HEK293 (cell line): ENCODE data around the gene TRPM2.
A peak's percentile ranks its signal among the peaks of the same experiment; 100 is the strongest.

Experiments
- CTCF ChIA-PET: fragments of 350-600 bp; formaldehyde crosslinking; extraction: SDS; loops from one replicate; lab custom pipeline; 2021; ENCODE audit warnings: antibody characterized with exemption; lab: Yijun Ruan, JAX
- POLR2A ChIA-PET: fragments of 300-600 bp; formaldehyde crosslinking; extraction: SDS; loops from one replicate; lab custom pipeline; 2020; ENCODE audit warnings: antibody characterized with exemption, inconsistent platforms; lab: Yijun Ruan, JAX
- H3K27ac ChIP-seq: fragments of 200-500 bp; sonication (Bioruptor generic); 2 replicates; pipeline ENCODE4 v1.5.1; 2014; ENCODE audit warnings: low read depth, low read length, control low read depth, inconsistent platforms; ENCODE audit errors: extremely low read depth
- H3K36me3 ChIP-seq, 2 experiments: fragments of 200-500 bp in 1 of 2; sonication (Bioruptor generic) in 1 of 2; 1 replicate in 1 of 2; 2 replicates in 1 of 2; pipeline ENCODE4 v1.5.1; 2014 to 2017; ENCODE audit warnings: inconsistent platforms in 2 of 2, low read length in 2 of 2; ENCODE audit not compliant: control insufficient read depth in 2 of 2, insufficient read depth in 1 of 2
- H3K4me1 ChIP-seq: fragments of 200-500 bp; sonication (Bioruptor generic); 2 replicates; pipeline ENCODE4 v1.5.1; 2014; ENCODE audit warnings: mild to moderate bottlenecking, low read length, inconsistent platforms; ENCODE audit not compliant: control insufficient read depth, insufficient read depth
- H3K4me3 ChIP-seq: 2 replicates; pipeline ENCODE4 v1.5.1; 2011; ENCODE audit warnings: low read depth, mild to moderate bottlenecking, control low read depth, low read length, moderate library complexity
- H3K9me3 ChIP-seq: fragments of 200-500 bp; sonication (Bioruptor generic); 2 replicates; pipeline ENCODE4 v1.5.1; 2014; ENCODE audit warnings: low read depth, low read length, inconsistent platforms; ENCODE audit not compliant: control insufficient read depth, insufficient read depth
- BCL11B ChIP-seq: fragments of 450-650 bp; formaldehyde crosslinking; IDR thresholded peaks from 2 replicates; pipeline ENCODE4 v1.5.1; 2016; ENCODE audit warnings: low read depth, missing biosample characterization, missing genetic modification characterization
- GLIS2 ChIP-seq: fragments of 450-650 bp; formaldehyde crosslinking; IDR thresholded peaks from 2 replicates; pipeline ENCODE4 v1.5.1; 2016; ENCODE audit warnings: missing biosample characterization, missing genetic modification characterization
- HIC1 ChIP-seq: fragments of 450-650 bp; formaldehyde crosslinking; IDR thresholded peaks from 2 replicates; pipeline ENCODE4 v1.5.1; 2016; ENCODE audit warnings: missing biosample characterization, missing genetic modification characterization
- KLF8 ChIP-seq: fragments of 450-650 bp; formaldehyde crosslinking; IDR thresholded peaks from 2 replicates; pipeline ENCODE4 v1.5.1; 2016; ENCODE audit warnings: missing biosample characterization, missing genetic modification characterization
- KLF9 ChIP-seq: fragments of 450-650 bp; formaldehyde crosslinking; IDR thresholded peaks from 2 replicates; pipeline ENCODE4 v1.5.1; 2016; ENCODE audit warnings: missing biosample characterization, missing genetic modification characterization, low read depth
- MZF1 ChIP-seq: fragments of 450-650 bp; formaldehyde crosslinking; IDR thresholded peaks from 2 replicates; pipeline ENCODE4 v1.5.1; 2017; ENCODE audit warnings: missing biosample characterization, missing genetic modification characterization, borderline replicate concordance
- OSR2 ChIP-seq: fragments of 450-650 bp; formaldehyde crosslinking; IDR thresholded peaks from 2 replicates; pipeline ENCODE4 v1.5.1; 2016; ENCODE audit warnings: missing biosample characterization, missing genetic modification characterization
- OVOL3 ChIP-seq: fragments of 450-650 bp; formaldehyde crosslinking; IDR thresholded peaks from 2 replicates; pipeline ENCODE4 v1.5.1; 2016; ENCODE audit warnings: missing biosample characterization, missing genetic modification characterization
- SCRT2 ChIP-seq: fragments of 450-650 bp; formaldehyde crosslinking; IDR thresholded peaks from 2 replicates; pipeline ENCODE4 v1.5.1; 2016; ENCODE audit warnings: missing biosample characterization, missing genetic modification characterization
- ZBTB10 ChIP-seq: fragments of 450-650 bp; formaldehyde crosslinking; IDR thresholded peaks from 2 replicates; pipeline ENCODE4 v1.5.1; 2016; ENCODE audit warnings: missing biosample characterization, missing genetic modification characterization
- ZIC2 ChIP-seq: fragments of 450-650 bp; formaldehyde crosslinking; IDR thresholded peaks from 2 replicates; pipeline ENCODE4 v1.5.1; 2016; ENCODE audit warnings: missing biosample characterization, missing genetic modification characterization
- ZNF114 ChIP-seq: fragments of 450-650 bp; formaldehyde crosslinking; IDR thresholded peaks from 2 replicates; pipeline ENCODE4 v1.5.0; 2017; ENCODE audit warnings: missing biosample characterization, missing genetic modification characterization
- ZNF121 ChIP-seq: fragments of 450-650 bp; formaldehyde crosslinking; IDR thresholded peaks from 2 replicates; pipeline ENCODE4 v1.5.1; 2016; ENCODE audit warnings: missing biosample characterization, missing genetic modification characterization
- ZNF155 ChIP-seq: fragments of 450-650 bp; formaldehyde crosslinking; IDR thresholded peaks from 2 replicates; pipeline ENCODE4 v1.5.1; 2016; ENCODE audit warnings: missing biosample characterization, missing genetic modification characterization
- ZNF202 ChIP-seq: fragments of 450-650 bp; formaldehyde crosslinking; IDR thresholded peaks from 2 replicates; pipeline ENCODE4 v1.5.1; 2016; ENCODE audit warnings: missing biosample characterization, missing genetic modification characterization, borderline replicate concordance
- ZNF280C ChIP-seq: fragments of 450-650 bp; formaldehyde crosslinking; IDR thresholded peaks from 2 replicates; pipeline ENCODE4 v1.5.1; 2016; ENCODE audit warnings: missing biosample characterization, missing genetic modification characterization
- ZNF292 ChIP-seq: fragments of 450-650 bp; formaldehyde crosslinking; IDR thresholded peaks from 2 replicates; pipeline ENCODE4 v1.5.1; 2016; ENCODE audit warnings: low read depth, missing biosample characterization, missing genetic modification characterization, borderline replicate concordance
- ZNF423 ChIP-seq: fragments of 450-650 bp; formaldehyde crosslinking; IDR thresholded peaks from 2 replicates; pipeline ENCODE4 v1.5.1; 2016; ENCODE audit warnings: missing biosample characterization, missing genetic modification characterization
- ZNF48 ChIP-seq: fragments of 450-650 bp; formaldehyde crosslinking; IDR thresholded peaks from 2 replicates; pipeline ENCODE4 v1.5.1; 2016; ENCODE audit warnings: missing biosample characterization, missing genetic modification characterization
- ZNF501 ChIP-seq: fragments of 450-650 bp; formaldehyde crosslinking; IDR thresholded peaks from 2 replicates; pipeline ENCODE4 v1.5.1; 2016; ENCODE audit warnings: missing biosample characterization, missing genetic modification characterization
- ZNF548 ChIP-seq: fragments of 450-650 bp; formaldehyde crosslinking; IDR thresholded peaks from 2 replicates; pipeline ENCODE4 v1.5.1; 2016; ENCODE audit warnings: missing biosample characterization, missing genetic modification characterization
- ZNF555 ChIP-seq: fragments of 450-650 bp; formaldehyde crosslinking; conservative IDR thresholded peaks from 2 replicates; pipeline ENCODE4 v1.5.1; 2017; ENCODE audit warnings: missing biosample characterization, mild to moderate bottlenecking, missing genetic modification characterization, inconsistent platforms
- ZNF558 ChIP-seq: fragments of 450-650 bp; formaldehyde crosslinking; IDR thresholded peaks from 2 replicates; pipeline ENCODE4 v1.5.1; 2016; ENCODE audit warnings: missing biosample characterization, missing genetic modification characterization
- ZNF596 ChIP-seq: fragments of 450-650 bp; IDR thresholded peaks from 2 replicates; pipeline ENCODE4 v1.5.0; 2018; ENCODE audit warnings: missing biosample characterization, mild to moderate bottlenecking, missing genetic modification characterization, moderate library complexity
- ZNF610 ChIP-seq: fragments of 450-650 bp; formaldehyde crosslinking; IDR thresholded peaks from 2 replicates; pipeline ENCODE4 v1.5.1; 2016; ENCODE audit warnings: missing biosample characterization, missing genetic modification characterization, borderline replicate concordance
- ZNF692 ChIP-seq: fragments of 450-650 bp; formaldehyde crosslinking; IDR thresholded peaks from 2 replicates; pipeline ENCODE4 v1.5.1; 2016; ENCODE audit warnings: missing biosample characterization, missing genetic modification characterization

TRPM2 gene

GRCh38 chr21:44436111-44436611 is 82.7 kb downstream of the TRPM2 start:
- CTCF ChIA-PET = no interaction called here

GRCh38 chr21:44436958-44437357 is 83.5 kb downstream of the TRPM2 start:
- Histone ChIP-seq H3K4me3 (no peak overlapping the region), H3K4me1 (no peaks in the 10 kb centered on the region), H3K9me3 (no peaks in the 10 kb centered on the region), H3K27ac (no peak overlapping the region), H3K36me3 (no peaks in the 10 kb centered on the region)
- no peak for TF ChIP-seq ZNF596
- no peak for TF ChIP-seq ZIC2
- TF ChIP-seq ZNF558 = no peak
- TF ChIP-seq OVOL3 = no peak
- TF ChIP-seq ZNF610 (tag by site-specific recombination) = no peak
- no peak for TF ChIP-seq OSR2
- TF ChIP-seq ZNF48 (tag by site-specific recombination) = no peak
- ChIA-PET POLR2A (no interaction called here), CTCF (interaction anchor here (0.6 kb wide), 1 partner anchor 1785 kb away, joined by 4 read pairs; no protein-coding TSS in a partner anchor)

More at GRCh38 chr21:44436111-44436611, 82.7 kb downstream of the TRPM2 start:
- no peaks in the 10 kb centered on the region for H3K4me1 ChIP-seq
- POLR2A ChIA-PET = no interaction called here
- no peaks in the 10 kb centered on the region for H3K36me3 ChIP-seq
- TF ChIP-seq GLIS2 (tag by site-specific recombination) (peak; percentile 45; the same call in 1 of the 2 replicates), KLF9 (no peak), ZBTB10 (peak; percentile 65; the same call in 1 of the 2 replicates), ZNF596 (no peak)
- no peaks in the 10 kb centered on the region for H3K9me3 ChIP-seq
- H3K4me3 ChIP-seq = no peak overlapping the region
- H3K27ac ChIP-seq = no peak overlapping the region

GRCh38 chr21:44437371-44437695 is 83.9 kb downstream of the TRPM2 start:
- H3K4me1 ChIP-seq = no peaks in the 10 kb centered on the region
- no peaks in the 10 kb centered on the region for H3K9me3 ChIP-seq
- no peak overlapping the region for H3K4me3 ChIP-seq
- ChIA-PET CTCF (no interaction called here), POLR2A (no interaction called here)
- TF ChIP-seq ZNF555 (tag by site-specific recombination) (no peak), ZNF501 (tag by site-specific recombination) (no peak), SCRT2 (tag by site-specific recombination) (no peak), ZNF548 (tag by site-specific recombination) (no peak), ZNF202 (tag by site-specific recombination) (no peak), ZNF121 (tag by site-specific recombination) (no peak), ZNF292 (tag by site-specific recombination) (no peak), ZNF610 (tag by site-specific recombination) (no peak), ZNF114 (tag by site-specific recombination) (no peak), MZF1 (no peak), ZNF692 (no peak), BCL11B (tag by site-specific recombination) (no peak), HIC1 (no peak), ZNF423 (tag by site-specific recombination) (no peak), KLF8 (tag by site-specific recombination) (no peak), ZNF280C (no peak), ZNF155 (tag by site-specific recombination) (no peak)
- H3K36me3 ChIP-seq = no peaks in the 10 kb centered on the region
- H3K27ac ChIP-seq = no peak overlapping the region
